ENCODE results near the gene GRN. TPM values are rescaled to one million over a fixed set of nuclear protein-coding genes. Genes with fewer than 3 reads are reported as not detected.

The GRN gene
- total RNA-seq, 1 experiment from 2014 or later = 127 TPM

DNA sequence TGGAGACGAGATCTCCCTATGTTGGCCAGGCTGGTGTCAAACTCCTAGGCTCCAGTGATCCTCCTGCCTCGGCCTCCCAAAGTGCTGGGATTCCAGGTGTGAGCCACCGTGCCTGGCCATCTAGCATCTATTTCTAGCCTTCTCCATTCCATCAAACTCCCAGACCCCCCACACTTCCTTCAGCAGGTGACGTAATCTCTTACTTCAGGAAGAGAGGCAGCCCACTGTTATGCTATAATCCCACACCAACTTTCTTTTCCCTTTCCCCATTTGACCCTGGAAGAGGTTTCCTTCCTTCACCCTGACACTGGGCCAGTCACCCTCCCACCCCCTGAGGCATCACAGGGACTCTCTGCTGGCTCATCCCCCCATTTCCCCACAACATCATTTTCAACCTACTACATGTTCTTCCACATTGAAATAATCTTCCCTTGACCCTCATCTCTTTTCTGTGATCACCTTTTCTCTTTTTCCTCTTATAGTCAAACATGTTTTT, 36.8 kb downstream of the GRN start:
- Histone ChIP-seq H3K4me2 (ENCODE audit: insufficient read depth, insufficient read length, low read length) (no peak overlapping the region), H3K14ac (ENCODE audit: insufficient read depth, low read length) (no peak overlapping the region), H3K18ac (ENCODE audit: insufficient read length, low read depth, low read length) (no peak overlapping the region), H2BK120ac (ENCODE audit: low read depth, low read length, poor library complexity, severe bottlenecking) (no peak overlapping the region), H3K9ac (ENCODE audit: extremely low read depth, insufficient read length, low read length) (no peak overlapping the region), H3K79me2 (ENCODE audit: insufficient read depth, low read length) (no peaks in the 10 kb centered on the region), H4K20me1 (ENCODE audit: control insufficient read depth, insufficient read depth, insufficient read length) (no peaks in the 10 kb centered on the region), H3T11ph (ENCODE audit: low read length) (no peak overlapping the region), H2BK15ac (ENCODE audit: low read depth, low read length) (no peak overlapping the region), H3K23me2 (ENCODE audit: insufficient read length, low read depth, low read length, poor library complexity, severe bottlenecking) (peaks cover 16% of the 10 kb centered on the region), H3K4me1 (ENCODE audit: insufficient read depth, low read length) (no peaks in the 10 kb centered on the region; the same call in 1 of the 2 replicates), H3K79me1 (ENCODE audit: insufficient read depth, low read depth, low read length, poor library complexity, severe bottlenecking) (no peaks in the 10 kb centered on the region), H3K4ac (ENCODE audit: low read depth, low read length) (no peak overlapping the region), H2BK5ac (ENCODE audit: insufficient read length, low read length) (no peak overlapping the region), H3K27ac (ENCODE audit: insufficient read length, low read depth, low read length) (no peak overlapping the region), H4K5ac (ENCODE audit: insufficient read length, low read depth, low read length) (no peak overlapping the region), H3K23ac (ENCODE audit: insufficient read length, low read depth, low read length) (no peak overlapping the region), H2BK20ac (ENCODE audit: low read depth, low read length, poor library complexity, severe bottlenecking) (no peak overlapping the region), H3K27me3 (ENCODE audit: insufficient read depth, low read length) (peaks cover 14% of the 10 kb centered on the region; the same call in 1 of the 2 replicates), H3K9me3 (ENCODE audit: control insufficient read depth, low read depth, low read length) (no peaks in the 10 kb centered on the region), H2BK12ac (ENCODE audit: insufficient read length, low read depth, low read length) (no peak overlapping the region), H2AFZ (ENCODE audit: low read length) (no peak overlapping the region), H2AK5ac (ENCODE audit: insufficient read length, low read length) (no peak overlapping the region), H4K91ac (ENCODE audit: insufficient read length, low read depth, low read length) (no peak overlapping the region), H3K56ac (ENCODE audit: insufficient read length, low read depth, low read length) (no peak overlapping the region), H4K8ac (replicated peaks; ENCODE audit: insufficient read length, low read depth, low read length) (no peak overlapping the region)
- Mint-ChIP-seq H3K4me3 (no peak overlapping the region; a peak in 1 of 5 replicates), H3K27ac (no peak overlapping the region; a peak in 1 of 7 replicates), H3K9me3 (no peaks in the 10 kb centered on the region), H3K4me1 (peaks cover 11 to 22% of the 10 kb centered on the region in 2 experiments), H3K27me3 (ENCODE audit: low read depth) (peaks cover 48% of the 10 kb centered on the region), H3K36me3 (ENCODE audit: insufficient read depth in 1 of 3, low read depth in 3 of 3) (peaks cover 0 to 4% (median 0%) of the 10 kb centered on the region in 3 experiments; a peak in 1 of 7 replicates)
- no peak for TF ChIP-seq CTCF (conservative IDR thresholded peaks at IDR 0.05)
- DNase-seq = no peak
- no CpG with 5 or more reads among the region's 4 CpGs for WGBS (ENCODE audit: extremely low coverage, insufficient read length, low lambda C conversion rate)

Measured in H9 (cell line).